ENCODE measurements around the gene NEK6. TPM values are rescaled to one million over a fixed set of nuclear protein-coding genes. Genes with fewer than 3 reads are reported as not detected.

Gene NEK6
- total RNA-seq, 3 donors from 2014 or later (not counting 1 experiment from before 2014, with no cell fraction given) = 25.0 to 34.9 (median 33.0) TPM

- H3K36me3 Mint-ChIP-seq = no peaks in the 10 kb centered on the region
- H3K27me3 Mint-ChIP-seq (ENCODE audit: low read depth in 2 of 2) = no peaks in the 10 kb centered on the region
- peaks cover 83% of the 10 kb centered on the region for H3K36me3 ChIP-seq (ENCODE audit: control insufficient read depth, insufficient read depth, low read length)
- peak overlapping the region; percentile 11 to 18 for H3K27ac Mint-ChIP-seq
- WGBS (ENCODE audit: insufficient coverage) = 95% methylated on average over 3 of the region's 3 CpGs
- H3K9me3 ChIP-seq (ENCODE audit: control insufficient read depth, insufficient read depth, low read length) = no peaks in the 10 kb centered on the region
- H3K4me3 Mint-ChIP-seq = no peak overlapping the region
- intact Hi-C loops (cut with micrococcal nuclease) = no loop called here
- H3K4me1 Mint-ChIP-seq = no peaks in the 10 kb centered on the region
- H3K4me1 ChIP-seq (ENCODE audit: control insufficient read depth, insufficient read depth, low read length) = no peaks in the 10 kb centered on the region
- ATAC-seq (no peak), DNase-seq (no peak)
- H3K27me3 ChIP-seq (ENCODE audit: control insufficient read depth, insufficient read depth, low read length) = no peaks in the 10 kb centered on the region
- TF ChIP-seq CTCF (IDR thresholded peaks at IDR 0.05) = no peak
- no peak overlapping the region for H3K27ac ChIP-seq (ENCODE audit: low read length)
- H3K4me3 ChIP-seq (ENCODE audit: low read length) = no peak overlapping the region
- H3K9me3 Mint-ChIP-seq = no peaks in the 10 kb centered on the region
Measured at GRCh38 chr9:124348363-124348762, 90.6 kb downstream of the NEK6 start.

GRCh38 chr9:124348831-124349230 lies 91.1 kb downstream of the NEK6 start:
- H3K9me3 ChIP-seq (ENCODE audit: control insufficient read depth, insufficient read depth, low read length) = no peaks in the 10 kb centered on the region
- H3K27ac Mint-ChIP-seq = peak overlapping the region; percentile 11 to 18
- H3K36me3 Mint-ChIP-seq = no peaks in the 10 kb centered on the region
- 96% methylated on average over 12 of the region's 12 CpGs for WGBS (ENCODE audit: insufficient coverage)
- H3K27ac ChIP-seq (ENCODE audit: low read length) = no peak overlapping the region
- no peaks in the 10 kb centered on the region for H3K27me3 ChIP-seq (ENCODE audit: control insufficient read depth, insufficient read depth, low read length)
- no peaks in the 10 kb centered on the region for H3K27me3 Mint-ChIP-seq (ENCODE audit: low read depth in 2 of 2)
- no peaks in the 10 kb centered on the region for H3K4me1 Mint-ChIP-seq
- ATAC-seq (no peak), DNase-seq (no peak)
- intact Hi-C loops (cut with micrococcal nuclease) = no loop called here
- H3K9me3 Mint-ChIP-seq = no peaks in the 10 kb centered on the region
- no peak overlapping the region for H3K4me3 Mint-ChIP-seq
- H3K4me1 ChIP-seq (ENCODE audit: control insufficient read depth, insufficient read depth, low read length) = no peaks in the 10 kb centered on the region
- TF ChIP-seq CTCF (IDR thresholded peaks at IDR 0.05) = no peak
- no peak overlapping the region for H3K4me3 ChIP-seq (ENCODE audit: low read length)
- H3K36me3 ChIP-seq (ENCODE audit: control insufficient read depth, insufficient read depth, low read length) = peaks cover 81% of the 10 kb centered on the region

- Histone ChIP-seq H3K4me3 (ENCODE audit: low read length) (no peak overlapping the region), H3K27ac (ENCODE audit: low read length) (no peak overlapping the region), H3K36me3 (ENCODE audit: control insufficient read depth, insufficient read depth, low read length) (peaks cover 79% of the 10 kb centered on the region), H3K27me3 (ENCODE audit: control insufficient read depth, insufficient read depth, low read length) (no peaks in the 10 kb centered on the region), H3K9me3 (ENCODE audit: control insufficient read depth, insufficient read depth, low read length) (no peaks in the 10 kb centered on the region), H3K4me1 (ENCODE audit: control insufficient read depth, insufficient read depth, low read length) (no peaks in the 10 kb centered on the region)
- intact Hi-C loops (cut with micrococcal nuclease) = no loop called here
- H3K27me3 Mint-ChIP-seq (ENCODE audit: low read depth in 2 of 2) = no peaks in the 10 kb centered on the region
- no peak for TF ChIP-seq CTCF (IDR thresholded peaks at IDR 0.05)
- DNase-seq = no peak
- no peak overlapping the region for H3K4me3 Mint-ChIP-seq
- no peaks in the 10 kb centered on the region for H3K9me3 Mint-ChIP-seq
- no peak overlapping the region for H3K27ac Mint-ChIP-seq
- WGBS (ENCODE audit: insufficient coverage) = 97% methylated on average over 8 of the region's 8 CpGs
- H3K4me1 Mint-ChIP-seq = no peaks in the 10 kb centered on the region
- no peak for ATAC-seq
- no peaks in the 10 kb centered on the region for H3K36me3 Mint-ChIP-seq
Measured at GRCh38 chr9:124349267-124349666, 91.5 kb downstream of the NEK6 start.

- Mint-ChIP-seq H3K27me3 (ENCODE audit: low read depth in 2 of 2) (no peaks in the 10 kb centered on the region), H3K36me3 (no peaks in the 10 kb centered on the region), H3K9me3 (no peaks in the 10 kb centered on the region), H3K4me3 (no peak overlapping the region), H3K4me1 (no peaks in the 10 kb centered on the region), H3K27ac (no peak overlapping the region)
- H3K27me3 ChIP-seq (ENCODE audit: control insufficient read depth, insufficient read depth, low read length) = no peaks in the 10 kb centered on the region
- no peaks in the 10 kb centered on the region for H3K4me1 ChIP-seq (ENCODE audit: control insufficient read depth, insufficient read depth, low read length)
- no peak overlapping the region for H3K4me3 ChIP-seq (ENCODE audit: low read length)
- WGBS (ENCODE audit: insufficient coverage) = 97% methylated on average over 24 of the region's 25 CpGs
- TF ChIP-seq CTCF (IDR thresholded peaks at IDR 0.05) = no peak
- ATAC-seq (no peak), DNase-seq (no peak)
- H3K36me3 ChIP-seq (ENCODE audit: control insufficient read depth, insufficient read depth, low read length) = peaks cover 77% of the 10 kb centered on the region
- intact Hi-C loops (cut with micrococcal nuclease) = no loop called here
- H3K9me3 ChIP-seq (ENCODE audit: control insufficient read depth, insufficient read depth, low read length) = no peaks in the 10 kb centered on the region
- no peak overlapping the region for H3K27ac ChIP-seq (ENCODE audit: low read length)
Measured at GRCh38 chr9:124349675-124350493, 92.1 kb downstream of the NEK6 start.
